Central memory CD8-positive, alpha-beta T cell (primary cell): ENCODE data around the gene CXCR1.

Experiments used
- ATAC-seq: fragments of 150-1000 bp; cut with Tn5 transposase; replicated peaks from 2 replicates; pipeline ENCODE4 v1.10.0; 2022; ENCODE audit warnings: mild to moderate bottlenecking, moderate FRiP score, moderate number of reproducible peaks; ENCODE audit not compliant: poor library complexity, severe bottlenecking; ENCODE audit errors: extremely low read depth
- DNase-seq, 2 donors: peaks; one replicate each; pipeline ENCODE4 v3.0.0; 2021; ENCODE audit warnings: low spot score in 2 of 2
- H3K27ac Mint-ChIP-seq: one replicate; pipeline ENCODE4 v1.8.0; 2022; ENCODE audit warnings: low read depth, mild to moderate bottlenecking, moderate library complexity, mixed read lengths
- H3K27me3 Mint-ChIP-seq: one replicate; pipeline ENCODE4 v1.8.0; 2022; ENCODE audit warnings: mixed read lengths
- H3K36me3 Mint-ChIP-seq: one replicate; pipeline ENCODE4 v1.8.0; 2022; ENCODE audit warnings: mild to moderate bottlenecking, moderate library complexity, mixed read lengths; ENCODE audit not compliant: insufficient read depth
- H3K4me1 Mint-ChIP-seq: one replicate; pipeline ENCODE4 v1.8.0; 2022; ENCODE audit warnings: mixed read lengths
- H3K4me3 Mint-ChIP-seq: one replicate; pipeline ENCODE4 v1.8.0; 2022; ENCODE audit warnings: mild to moderate bottlenecking, moderate library complexity, mixed read lengths
- H3K9me3 Mint-ChIP-seq: one replicate; pipeline ENCODE4 v1.8.0; 2022; ENCODE audit warnings: mixed read lengths

The CXCR1 gene

DNA sequence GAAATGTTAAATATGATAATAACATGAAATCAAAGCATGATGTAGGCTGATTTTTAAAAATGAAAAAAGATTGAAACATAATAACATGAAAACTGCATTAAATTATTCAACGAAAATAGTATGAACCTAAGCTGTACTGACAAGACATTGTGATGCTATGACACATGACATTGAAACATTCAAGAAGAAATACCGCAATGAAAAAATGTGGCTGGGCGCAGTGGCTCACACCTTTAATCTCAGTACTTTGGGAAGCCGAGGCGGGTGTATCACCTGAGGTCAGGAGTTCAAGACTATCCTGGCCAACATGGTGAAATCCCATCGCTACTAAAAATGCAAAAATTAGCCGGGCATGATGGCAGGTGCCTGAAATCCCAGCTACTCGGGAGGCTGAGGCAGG, 14.6 kb downstream of the CXCR1 start:
- ATAC-seq: no peak
- H3K36me3 Mint-ChIP-seq: no peaks in the 10 kb centered on the region
- peaks cover 46% of the 10 kb centered on the region for H3K27me3 Mint-ChIP-seq
- no peak overlapping the region for H3K27ac Mint-ChIP-seq
- H3K4me1 Mint-ChIP-seq: no peaks in the 10 kb centered on the region
- DNase-seq: no peak
- no peaks in the 10 kb centered on the region for H3K9me3 Mint-ChIP-seq
- H3K4me3 Mint-ChIP-seq: no peak overlapping the region

DNA sequence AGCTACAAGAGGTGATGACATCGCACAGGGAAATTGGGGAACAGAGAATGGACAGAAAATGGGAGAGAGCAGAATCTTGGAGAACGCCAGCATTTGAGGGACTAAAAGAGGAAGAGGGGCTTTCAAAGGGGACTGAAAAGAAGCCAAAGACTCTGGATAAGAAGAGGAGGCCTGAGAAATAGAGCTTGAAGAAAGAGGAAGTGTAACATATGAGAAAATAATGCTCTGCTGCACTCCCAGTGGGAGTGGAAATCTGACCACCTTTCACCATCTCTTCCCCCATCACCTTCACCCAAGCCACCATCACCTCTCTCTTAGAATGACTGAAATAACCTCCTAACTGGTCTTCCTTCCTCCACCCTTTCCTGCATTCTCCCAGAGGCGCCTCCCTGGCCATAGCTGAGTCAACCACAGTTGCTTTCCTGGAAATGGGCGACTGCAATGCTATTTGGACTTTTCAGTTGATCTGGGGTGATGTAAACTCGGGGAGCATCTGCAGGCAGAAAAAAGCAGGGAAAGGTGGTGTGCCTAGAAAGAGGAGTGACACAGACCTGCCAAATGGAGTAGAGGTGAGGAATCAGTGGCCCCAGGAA, 16.8 kb downstream of the CXCR1 start:
- Mint-ChIP-seq H3K27me3 (peaks cover 36% of the 10 kb centered on the region), H3K27ac (no peak overlapping the region), H3K36me3 (no peaks in the 10 kb centered on the region), H3K4me3 (no peak overlapping the region), H3K4me1 (no peaks in the 10 kb centered on the region), H3K9me3 (no peaks in the 10 kb centered on the region)
- DNase-seq: no peak
- ATAC-seq: no peak

DNA sequence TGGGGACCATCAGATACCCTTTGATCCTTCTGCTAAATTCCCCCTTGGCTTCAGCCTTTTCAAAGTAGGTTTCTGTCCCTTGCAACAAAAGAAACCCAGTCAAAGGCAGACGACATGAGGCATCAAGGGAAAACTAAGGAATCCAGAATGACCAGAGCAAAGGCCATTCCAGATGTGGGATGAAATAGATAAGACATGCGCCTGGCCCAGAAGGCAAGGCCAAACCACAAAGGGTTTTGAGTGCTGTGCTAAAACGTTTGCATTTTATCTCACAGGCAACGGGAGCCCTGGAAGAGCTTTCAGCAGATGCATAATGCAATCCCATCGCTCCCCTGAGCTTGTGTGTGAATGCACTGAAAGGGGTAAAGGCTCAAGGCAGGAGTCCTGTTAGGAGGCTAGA, 17.7 kb downstream of the CXCR1 start:
- H3K36me3 Mint-ChIP-seq: peaks cover 2% of the 10 kb centered on the region
- no peaks in the 10 kb centered on the region for H3K9me3 Mint-ChIP-seq
- H3K27ac Mint-ChIP-seq: no peak overlapping the region
- ATAC-seq (no peak), DNase-seq (no peak)
- H3K4me3 Mint-ChIP-seq: no peak overlapping the region
- no peaks in the 10 kb centered on the region for H3K4me1 Mint-ChIP-seq
- H3K27me3 Mint-ChIP-seq: peaks cover 27% of the 10 kb centered on the region

DNA sequence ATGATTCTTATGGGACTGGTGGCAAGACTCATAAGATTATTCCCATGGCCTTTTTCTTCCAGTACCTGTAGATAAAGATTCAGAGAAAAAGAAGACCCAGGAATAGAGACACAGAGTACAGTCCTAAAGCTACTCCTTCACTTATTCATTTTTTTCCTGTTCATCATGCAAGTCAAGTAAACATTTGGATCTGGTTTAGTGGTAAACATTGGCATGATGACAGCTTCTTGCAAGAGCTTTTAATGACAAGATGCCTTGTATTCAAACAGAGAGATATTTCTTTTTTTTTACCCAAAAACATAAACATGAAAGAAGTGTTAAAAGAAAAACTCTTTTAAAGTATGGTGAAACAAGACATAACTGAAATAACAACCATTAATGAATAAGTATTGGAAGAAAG, 20.7 kb downstream of the CXCR1 start:
- Mint-ChIP-seq H3K9me3 (no peaks in the 10 kb centered on the region), H3K4me3 (no peak overlapping the region), H3K27ac (no peak overlapping the region), H3K4me1 (no peaks in the 10 kb centered on the region), H3K27me3 (peaks cover 22% of the 10 kb centered on the region), H3K36me3 (peaks cover 2% of the 10 kb centered on the region)
- no peak for DNase-seq
- no peak for ATAC-seq

DNA sequence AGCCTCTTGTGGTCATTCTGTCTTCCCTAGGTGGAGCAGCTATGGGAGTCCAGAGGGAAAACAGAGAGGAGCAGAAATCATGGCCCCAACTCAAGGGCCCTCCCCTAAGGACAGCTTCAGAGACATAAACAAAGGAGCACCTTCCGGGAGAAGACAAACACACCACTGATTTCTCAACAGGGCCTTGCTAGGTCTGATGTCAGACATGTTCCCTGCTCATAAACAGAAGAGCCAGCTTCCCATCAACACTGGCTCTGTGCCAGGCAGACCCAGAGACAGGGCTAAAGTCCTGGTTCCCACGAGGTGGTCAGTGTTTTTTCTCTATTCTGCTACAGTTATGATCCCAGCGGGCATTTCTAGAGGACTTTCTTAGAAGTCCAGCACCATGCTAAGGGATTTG, 21.6 kb downstream of the CXCR1 start:
- H3K4me1 Mint-ChIP-seq: no peaks in the 10 kb centered on the region
- no peak for ATAC-seq
- H3K27ac Mint-ChIP-seq: no peak overlapping the region
- H3K9me3 Mint-ChIP-seq: no peaks in the 10 kb centered on the region
- no peak overlapping the region for H3K4me3 Mint-ChIP-seq
- H3K27me3 Mint-ChIP-seq: peaks cover 19% of the 10 kb centered on the region
- peaks cover 2% of the 10 kb centered on the region for H3K36me3 Mint-ChIP-seq
- no peak for DNase-seq

DNA sequence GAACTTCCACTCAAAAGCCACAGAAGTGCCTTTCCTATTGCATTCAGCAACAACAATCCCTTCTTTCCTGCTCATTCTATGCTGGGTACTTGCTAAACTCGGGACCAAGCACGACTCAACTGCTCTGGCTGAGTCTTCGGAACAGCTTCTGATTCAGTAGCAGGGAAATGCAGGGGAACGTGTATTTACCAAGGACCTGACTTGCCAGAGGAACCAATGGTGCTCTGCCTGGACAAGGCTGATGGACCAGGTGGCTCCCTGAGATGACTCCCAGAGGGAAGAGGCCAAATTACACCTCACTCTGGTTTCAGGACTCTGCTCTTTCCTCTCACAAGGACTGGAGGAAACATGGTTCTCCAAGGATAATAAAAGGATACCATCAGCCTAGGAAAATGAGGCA, 28.7 kb downstream of the CXCR1 start:
- DNase-seq (no peak), ATAC-seq (no peak)
- H3K27me3 Mint-ChIP-seq: peaks cover 66% of the 10 kb centered on the region
- H3K4me3 Mint-ChIP-seq: no peak overlapping the region
- H3K27ac Mint-ChIP-seq: no peak overlapping the region
- no peaks in the 10 kb centered on the region for H3K4me1 Mint-ChIP-seq
- no peaks in the 10 kb centered on the region for H3K36me3 Mint-ChIP-seq
- H3K9me3 Mint-ChIP-seq: no peaks in the 10 kb centered on the region

DNA sequence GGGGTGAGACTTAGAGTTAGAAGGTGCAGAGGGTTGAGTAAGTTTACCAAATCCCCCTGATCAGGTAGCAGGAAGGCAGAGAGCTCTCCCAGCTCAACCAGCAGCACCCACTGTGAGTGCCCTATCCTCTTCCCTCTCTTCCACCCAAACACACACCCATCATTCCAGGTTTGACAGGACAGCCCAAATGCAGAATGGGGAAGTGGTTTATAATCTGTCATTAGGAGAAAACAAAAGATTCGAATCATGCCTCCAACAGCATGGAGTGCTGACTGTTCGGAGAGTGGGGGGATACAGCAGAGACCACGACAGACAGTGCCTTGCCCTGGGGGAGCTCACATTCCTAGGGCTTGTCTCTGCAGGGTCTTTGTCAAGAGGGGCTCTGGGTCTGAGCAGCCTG, 29.2 kb downstream of the CXCR1 start:
- Mint-ChIP-seq H3K4me3 (no peak overlapping the region), H3K4me1 (no peaks in the 10 kb centered on the region), H3K27me3 (peaks cover 66% of the 10 kb centered on the region), H3K36me3 (no peaks in the 10 kb centered on the region), H3K27ac (no peak overlapping the region), H3K9me3 (no peaks in the 10 kb centered on the region)
- ATAC-seq: no peak
- no peak for DNase-seq

DNA sequence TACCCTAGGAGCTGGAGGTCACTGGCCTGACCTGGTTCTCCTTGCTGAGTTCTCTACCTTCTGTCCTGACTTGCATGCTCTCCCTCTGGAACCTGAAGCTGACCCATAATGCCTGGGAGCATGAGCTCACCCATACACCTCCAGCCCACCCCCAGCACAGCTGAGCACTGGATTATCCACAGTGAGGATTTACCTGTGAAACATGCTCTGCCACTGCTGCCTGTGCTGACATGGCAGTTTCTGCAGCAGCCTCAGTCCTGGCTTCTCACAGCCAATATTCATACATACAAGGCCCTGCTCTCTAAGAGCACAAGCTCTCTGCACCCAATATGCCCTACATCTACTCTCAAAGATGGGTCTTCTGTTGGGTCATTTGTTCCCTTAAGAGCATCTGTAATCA, 35.9 kb downstream of the CXCR1 start:
- H3K4me3 Mint-ChIP-seq: no peak overlapping the region
- DNase-seq (no peak), ATAC-seq (no peak)
- peak overlapping the region; percentile 64 for H3K27ac Mint-ChIP-seq
- peaks cover under 1% of the 10 kb centered on the region for H3K4me1 Mint-ChIP-seq
- peaks cover 50% of the 10 kb centered on the region for H3K27me3 Mint-ChIP-seq
- H3K36me3 Mint-ChIP-seq: no peaks in the 10 kb centered on the region
- no peaks in the 10 kb centered on the region for H3K9me3 Mint-ChIP-seq

DNA sequence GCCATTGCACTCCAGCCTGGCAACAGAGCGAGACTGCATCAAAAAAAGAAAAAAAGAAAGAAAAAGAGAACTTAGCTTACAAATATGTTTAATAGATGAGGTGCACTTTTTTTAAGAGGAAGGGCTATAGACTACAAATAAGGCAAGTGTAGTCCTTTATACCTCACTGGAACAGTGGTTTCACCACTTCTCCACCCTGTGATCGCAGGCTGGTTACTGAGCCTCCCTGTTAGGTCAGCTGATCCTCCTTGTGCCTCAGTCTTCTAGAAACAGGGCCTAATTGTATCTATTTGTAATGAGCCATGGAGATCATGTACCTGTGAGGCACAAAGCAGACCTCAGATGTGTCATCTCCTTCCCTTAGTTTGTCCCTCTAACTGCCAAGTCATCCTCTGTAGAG, 36.4 kb downstream of the CXCR1 start:
- DNase-seq (no peak), ATAC-seq (peak; percentile 49)
- Mint-ChIP-seq H3K27ac (peak overlapping the region; percentile 64), H3K27me3 (peaks cover 50% of the 10 kb centered on the region), H3K9me3 (no peaks in the 10 kb centered on the region), H3K4me3 (no peak overlapping the region), H3K4me1 (peaks cover 5% of the 10 kb centered on the region), H3K36me3 (no peaks in the 10 kb centered on the region)

DNA sequence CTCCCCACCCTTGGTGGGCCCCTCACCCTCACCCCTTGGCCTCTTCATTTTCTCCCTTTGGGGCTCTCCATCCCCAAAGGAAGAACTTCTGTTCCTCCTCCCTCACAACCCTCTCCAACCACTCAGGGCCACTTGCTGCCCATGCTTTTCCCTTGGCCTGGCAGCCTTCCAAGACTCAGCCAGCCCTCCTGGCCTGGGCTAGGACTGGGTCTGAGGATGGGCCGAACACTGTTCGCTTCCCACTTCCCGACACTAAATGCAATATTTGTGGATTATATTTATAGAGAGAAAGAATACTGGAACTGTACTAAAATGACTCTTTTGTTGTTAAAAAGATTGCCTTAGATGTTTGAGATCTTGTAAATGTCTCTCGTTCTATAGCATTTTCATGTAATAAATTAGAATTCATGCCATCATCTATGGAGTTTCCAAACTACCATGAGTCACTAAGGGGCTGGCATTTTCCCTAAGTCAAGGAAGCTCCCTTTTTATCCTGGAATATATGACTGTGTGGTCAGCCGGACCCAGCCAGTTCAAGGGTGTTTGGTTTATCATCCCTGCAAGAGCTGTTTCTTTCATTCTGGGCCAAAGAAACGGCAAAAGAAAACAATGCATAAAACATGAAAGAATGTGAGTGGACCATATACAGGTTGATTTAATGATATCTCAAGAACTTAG, 37.2 kb downstream of the CXCR1 start:
- no peaks in the 10 kb centered on the region for H3K9me3 Mint-ChIP-seq
- no peak overlapping the region for H3K27ac Mint-ChIP-seq
- ATAC-seq: no peak
- no peaks in the 10 kb centered on the region for H3K36me3 Mint-ChIP-seq
- peaks cover 50% of the 10 kb centered on the region for H3K27me3 Mint-ChIP-seq
- DNase-seq: no peak
- H3K4me1 Mint-ChIP-seq: peaks cover 7% of the 10 kb centered on the region
- peak overlapping the region; percentile 3 for H3K4me3 Mint-ChIP-seq

DNA sequence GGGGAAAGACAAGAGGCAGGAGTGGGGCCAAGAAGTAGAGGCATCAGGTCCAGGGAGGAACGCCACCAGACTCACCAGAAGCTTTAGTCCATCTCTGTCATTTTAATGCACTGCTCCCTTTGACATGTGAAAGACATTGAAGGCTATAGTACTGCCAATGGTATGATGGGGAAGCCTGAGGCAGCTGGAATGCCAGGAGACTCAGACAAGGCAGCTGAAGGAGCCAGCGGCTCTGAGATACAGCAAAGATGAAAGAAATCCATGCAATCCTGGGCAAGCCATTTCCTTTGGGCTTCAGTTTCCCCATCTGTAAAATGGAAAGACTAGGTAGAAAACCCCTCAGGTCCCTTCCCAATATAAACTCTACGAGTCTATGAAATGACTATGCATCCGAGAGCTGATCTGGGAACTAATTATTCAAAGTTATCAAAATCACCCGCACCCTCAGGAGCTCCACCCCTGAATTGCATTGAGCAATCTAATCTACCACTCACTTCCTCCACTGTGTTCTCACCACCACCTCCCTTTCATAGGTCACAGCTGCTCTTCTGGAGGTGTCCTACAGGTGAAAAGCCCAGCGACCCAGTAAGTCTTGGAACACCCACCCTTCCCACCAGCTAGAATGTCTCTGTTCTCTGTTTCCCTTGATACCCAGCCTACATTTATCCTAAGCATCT, 37.8 kb downstream of the CXCR1 start:
- Mint-ChIP-seq H3K36me3 (no peaks in the 10 kb centered on the region), H3K9me3 (no peaks in the 10 kb centered on the region), H3K4me1 (peaks cover 7% of the 10 kb centered on the region), H3K27me3 (peaks cover 46% of the 10 kb centered on the region), H3K27ac (no peak overlapping the region), H3K4me3 (peak overlapping the region; percentile 3)
- ATAC-seq: no peak
- no peak for DNase-seq

DNA sequence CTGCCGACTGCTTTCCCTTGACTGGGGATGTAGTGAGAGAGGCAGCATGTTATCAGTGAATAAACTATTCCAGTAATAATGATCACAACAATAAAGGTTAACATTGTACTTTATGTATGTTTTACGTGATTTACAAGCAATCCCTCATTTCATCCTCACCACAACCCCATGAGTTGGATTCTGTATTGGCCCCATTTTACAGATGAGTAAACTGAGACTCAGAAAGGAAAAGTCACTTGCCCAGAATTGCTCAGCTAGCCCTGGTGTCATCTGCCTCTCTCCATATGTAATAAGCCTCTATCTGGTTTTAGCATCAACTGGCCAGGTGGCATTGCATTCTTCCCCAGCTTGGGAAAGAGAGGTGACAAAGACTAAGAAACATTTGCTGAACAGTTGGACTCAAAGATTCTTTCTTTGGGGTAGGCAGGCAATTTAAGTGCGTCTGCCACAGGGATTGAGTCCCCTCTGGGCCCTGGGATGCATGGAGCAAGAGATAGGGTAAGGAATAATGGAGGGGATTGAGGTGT, 38.8 kb downstream of the CXCR1 start:
- Mint-ChIP-seq H3K4me1 (peaks cover 7% of the 10 kb centered on the region), H3K9me3 (no peaks in the 10 kb centered on the region), H3K4me3 (no peak overlapping the region), H3K27me3 (peaks cover 41% of the 10 kb centered on the region), H3K27ac (no peak overlapping the region), H3K36me3 (no peaks in the 10 kb centered on the region)
- DNase-seq (no peak), ATAC-seq (no peak)

DNA sequence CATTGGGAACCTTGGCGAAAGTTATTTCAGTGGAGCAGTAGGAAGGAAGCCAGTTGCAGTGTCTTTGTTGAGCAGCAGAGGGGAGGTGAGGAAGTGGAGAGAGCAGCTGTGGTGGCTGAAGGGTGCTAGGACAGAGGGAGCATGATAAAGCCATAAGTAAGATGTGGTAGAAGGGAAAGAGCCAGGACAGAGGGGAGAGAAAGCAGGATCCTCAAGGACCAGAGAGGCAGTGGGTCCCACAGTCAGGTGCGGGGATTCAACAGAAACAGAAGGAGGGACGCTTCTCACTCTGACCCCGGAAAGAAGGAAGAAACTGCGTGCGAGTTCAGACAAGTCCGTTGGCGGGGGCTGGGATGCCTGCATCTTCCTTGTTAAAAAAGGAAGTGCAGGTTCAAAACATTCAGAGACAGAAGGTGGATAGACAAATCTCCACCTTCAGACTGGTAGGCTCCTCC, 41.1 kb downstream of the CXCR1 start, which contains the start of gene CXCR2:
TSS of gene CXCR2 (plus strand) at position 403 of the 455 bp plus-strand sequence. CDS start 8,774 bp downstream, outside the sequence.
- Mint-ChIP-seq H3K9me3 (no peaks in the 10 kb centered on the region), H3K27me3 (peaks cover 43% of the 10 kb centered on the region), H3K36me3 (no peaks in the 10 kb centered on the region), H3K4me1 (peaks cover 7% of the 10 kb centered on the region), H3K4me3 (peak within 1 kb of the TSS; percentile 24), H3K27ac (peak within 1 kb of the TSS; percentile 23)
- DNase-seq (no peak), ATAC-seq (no peak)
